HG03095 (cell line): ENCODE measurements around the gene C19orf38.
"Not testable (repeated sequence)": the region's sequence is repeated elsewhere in the genome, so short reads cannot be mapped to it uniquely, and the experiment has no call there.

Experiments
- ATAC-seq: cut with Tn5 transposase; IDR thresholded peaks from one replicate; pipeline ENCODE4 v1.9.1; 2021; ENCODE audit warnings: moderate library complexity; ENCODE audit not compliant: unreplicated experiment

The C19orf38 gene

GRCh38 chr19:10820173-10820572 is 28.0 kb upstream of the C19orf38 start:
- ATAC-seq: no peak

- no peak for ATAC-seq
Observed at GRCh38 chr19:10823690-10824089, 24.5 kb upstream of the C19orf38 start.

DNA sequence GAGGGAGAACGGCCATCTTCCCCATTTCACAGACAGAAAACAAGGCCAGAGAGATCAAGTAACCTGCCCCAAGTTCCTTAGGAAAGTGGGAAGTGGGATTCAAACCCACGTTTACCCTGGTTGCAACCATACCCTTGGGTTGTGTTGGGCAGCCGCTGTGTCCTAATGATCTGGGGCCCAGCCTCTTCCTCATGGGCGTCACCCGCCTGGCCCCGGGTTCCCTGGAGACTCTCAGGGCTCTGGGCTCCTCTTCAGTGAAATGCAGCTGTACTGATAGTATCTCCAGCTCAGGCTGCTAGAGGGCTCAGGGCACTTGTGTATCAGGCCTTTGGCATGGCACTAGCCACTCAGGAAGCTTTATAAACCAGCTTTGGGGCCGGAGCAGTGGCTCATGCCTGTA is 22.0 kb upstream of the C19orf38 start:
- no peak for ATAC-seq

DNA sequence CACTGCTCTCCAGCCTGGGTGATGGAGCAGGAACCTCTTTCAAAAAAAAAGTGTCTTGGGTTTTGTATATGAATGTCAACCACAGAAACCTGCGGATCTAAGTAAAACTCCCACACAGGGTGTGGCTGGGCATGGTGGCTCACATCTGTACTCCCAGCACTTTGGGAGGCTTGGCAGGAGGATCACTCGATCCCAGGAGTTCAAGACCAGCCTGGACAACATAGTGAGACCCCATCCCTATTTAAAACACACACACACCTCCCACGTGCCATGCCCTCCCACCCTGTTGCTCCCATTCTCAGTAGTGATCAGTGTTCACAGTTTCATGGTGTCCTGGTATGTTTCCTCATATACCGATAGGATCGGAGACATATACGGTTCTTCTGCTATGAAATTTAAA is 21.4 kb upstream of the C19orf38 start:
- ATAC-seq: no peak

DNA sequence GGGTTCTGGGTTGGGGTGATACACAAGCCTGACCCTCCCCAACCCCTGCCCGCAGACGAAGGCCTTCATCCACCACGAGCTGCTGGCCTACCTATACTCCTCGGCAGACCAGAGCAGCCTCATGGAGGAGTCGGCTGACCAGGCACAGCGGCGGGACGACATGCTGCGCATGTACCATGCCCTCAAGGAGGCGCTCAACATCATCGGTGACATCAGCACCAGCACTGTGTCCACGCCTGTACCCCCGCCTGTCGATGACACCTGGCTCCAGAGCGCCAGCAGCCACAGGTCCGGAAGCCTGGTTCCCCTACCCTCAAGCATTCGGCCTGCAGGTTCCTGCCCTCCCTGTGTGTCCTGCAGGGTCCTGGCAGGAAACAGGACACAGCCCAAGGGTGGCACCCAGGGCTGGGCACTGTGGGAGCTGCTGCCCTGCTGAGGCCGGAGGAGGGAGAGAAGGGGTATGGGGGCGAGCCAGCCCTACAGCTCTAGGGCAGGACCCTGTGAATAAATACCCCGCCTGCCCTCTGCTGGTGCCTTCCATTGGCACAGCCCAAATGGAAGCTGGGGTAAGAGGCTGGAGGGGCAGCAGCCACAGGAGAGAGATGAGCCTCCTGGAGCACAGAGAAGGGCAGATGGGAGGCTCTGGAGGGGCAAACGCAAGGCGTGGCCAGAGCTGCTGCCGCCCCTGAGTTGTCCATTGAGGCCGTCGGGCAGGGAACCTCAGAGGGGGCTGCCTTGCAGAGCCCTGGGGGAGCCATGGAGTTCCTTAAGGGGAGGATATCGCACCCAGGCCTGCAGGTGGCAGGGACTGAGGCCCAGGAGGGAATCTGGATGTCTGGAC is 19.0 kb upstream of the C19orf38 start:
- ATAC-seq: no peak

GRCh38 chr19:10829967-10830366 is 18.2 kb upstream of the C19orf38 start:
- ATAC-seq: no peak

GRCh38 chr19:10830370-10830769 is 17.8 kb upstream of the C19orf38 start:
- no peak for ATAC-seq

DNA sequence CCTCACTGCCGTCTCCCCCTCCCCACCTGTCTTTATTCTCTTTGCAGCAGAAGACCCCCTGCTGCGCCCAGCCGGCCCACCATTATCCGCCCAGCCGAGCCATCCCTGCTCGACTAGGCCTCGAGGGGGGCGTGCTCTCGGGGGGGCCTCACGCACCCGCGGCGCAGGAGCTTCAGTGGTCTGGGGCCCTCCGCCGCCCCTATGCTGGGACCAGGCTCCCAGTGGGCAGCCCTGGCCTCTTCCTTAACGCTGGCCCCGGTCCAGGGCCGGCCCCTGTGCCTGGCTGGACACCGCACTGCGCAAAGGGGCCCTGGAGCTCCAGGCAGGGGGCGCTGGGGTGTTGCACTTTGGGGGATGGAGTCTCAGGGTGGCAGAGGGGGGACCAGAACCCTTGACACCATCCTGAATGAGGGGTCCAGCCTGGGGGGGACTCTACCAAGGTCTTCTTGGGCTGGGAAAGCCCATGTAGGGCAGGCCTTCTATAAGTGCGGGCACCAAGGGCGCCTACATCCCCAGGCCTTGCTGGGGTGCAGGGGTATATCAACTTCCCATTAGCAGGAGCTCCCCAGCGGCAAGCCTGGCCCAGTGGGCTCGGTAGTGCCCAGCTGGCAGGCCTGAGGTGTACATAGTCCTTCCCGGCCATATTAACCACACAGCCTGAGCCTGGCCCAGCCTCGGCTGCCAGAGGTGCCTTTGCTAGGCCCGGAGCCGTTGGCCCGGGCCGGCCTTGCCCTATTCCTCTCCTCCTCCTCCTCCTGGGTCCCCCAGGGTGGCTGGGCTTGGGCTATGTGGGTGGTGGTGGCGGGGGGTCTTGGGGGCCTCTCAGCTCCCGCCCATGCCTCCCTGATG is 17.1 kb upstream of the C19orf38 start:
- no peak for ATAC-seq

DNA sequence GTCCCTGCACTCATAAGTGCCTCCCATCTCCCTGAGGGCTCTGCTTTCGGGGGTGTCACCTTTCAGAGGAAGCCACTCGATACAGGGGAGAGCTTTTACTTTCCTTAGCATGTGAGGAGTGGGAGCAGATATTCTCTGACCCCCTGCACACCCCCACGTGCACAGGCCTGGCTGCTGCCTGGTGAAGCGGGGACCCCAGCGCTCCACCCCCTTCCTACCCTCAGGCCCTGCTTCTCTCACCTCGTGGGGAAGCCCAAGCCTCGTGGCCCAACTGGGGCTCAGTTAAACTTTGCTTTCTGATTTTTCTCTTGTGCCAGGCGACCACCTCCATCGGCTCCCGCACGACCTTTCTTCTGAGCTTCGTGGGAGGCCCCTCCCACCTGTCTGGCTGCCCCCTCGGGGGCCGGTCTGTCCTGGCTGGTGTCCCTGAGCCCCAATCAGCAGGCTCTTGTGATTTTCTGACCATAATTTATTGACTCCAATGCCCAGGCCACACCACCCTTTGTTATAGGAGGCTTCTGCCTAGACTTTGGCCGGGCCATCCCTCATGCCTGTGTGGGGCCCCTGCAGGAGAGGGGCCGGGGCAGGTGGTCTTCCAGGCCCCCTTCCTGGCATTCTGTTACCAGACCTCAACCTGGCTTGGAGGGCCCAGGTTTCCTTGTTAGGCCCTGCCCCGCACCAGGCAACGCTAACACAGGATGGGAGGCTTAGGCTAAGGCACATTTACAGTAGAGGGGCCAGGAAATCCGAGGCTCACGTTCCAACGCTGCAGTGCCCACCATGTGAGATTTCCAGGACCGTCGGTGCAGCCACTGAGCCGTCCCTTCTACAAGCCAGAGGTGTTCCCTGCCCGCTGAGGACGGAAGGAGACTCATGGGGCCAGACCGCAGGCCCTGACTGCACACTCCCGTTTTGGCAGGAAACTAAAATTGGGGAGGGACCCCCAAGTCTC is 16.0 kb upstream of the C19orf38 start:
- ATAC-seq: no peak

- ATAC-seq: no peak
Observed at GRCh38 chr19:10832939-10833296, 15.3 kb upstream of the C19orf38 start.

DNA sequence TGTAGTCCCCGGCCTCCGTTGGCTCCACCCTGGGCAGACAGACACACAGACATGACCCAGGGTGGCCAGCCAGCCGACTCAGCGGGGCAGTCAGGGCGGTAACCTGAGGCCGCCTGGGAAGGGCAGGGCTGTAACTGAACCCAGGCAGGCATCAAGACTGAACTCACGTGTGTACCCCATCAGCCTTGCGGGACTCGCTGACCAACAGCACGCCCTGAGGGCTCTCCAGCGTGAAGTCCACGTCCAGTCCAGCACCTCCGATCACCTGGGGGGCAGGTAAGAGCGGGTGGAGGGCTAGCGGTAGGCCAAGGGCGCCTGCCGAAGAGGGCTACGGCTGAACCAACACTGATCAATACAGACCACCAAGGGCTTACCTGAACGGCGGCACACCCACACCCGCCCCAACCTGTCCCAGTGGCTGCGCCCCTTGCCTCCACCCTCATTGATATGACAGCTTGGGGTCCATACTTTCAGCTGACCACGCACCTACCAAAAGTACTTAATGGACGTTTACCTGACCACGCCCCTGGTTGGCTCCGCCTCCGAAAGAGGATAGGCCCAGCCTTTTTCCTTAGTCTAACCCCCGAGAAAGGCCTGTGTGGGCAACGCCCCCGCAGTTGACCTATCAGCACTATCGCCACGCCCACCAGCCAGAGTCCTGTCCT is 13.0 kb upstream of the C19orf38 start:
- ATAC-seq: no peak

DNA sequence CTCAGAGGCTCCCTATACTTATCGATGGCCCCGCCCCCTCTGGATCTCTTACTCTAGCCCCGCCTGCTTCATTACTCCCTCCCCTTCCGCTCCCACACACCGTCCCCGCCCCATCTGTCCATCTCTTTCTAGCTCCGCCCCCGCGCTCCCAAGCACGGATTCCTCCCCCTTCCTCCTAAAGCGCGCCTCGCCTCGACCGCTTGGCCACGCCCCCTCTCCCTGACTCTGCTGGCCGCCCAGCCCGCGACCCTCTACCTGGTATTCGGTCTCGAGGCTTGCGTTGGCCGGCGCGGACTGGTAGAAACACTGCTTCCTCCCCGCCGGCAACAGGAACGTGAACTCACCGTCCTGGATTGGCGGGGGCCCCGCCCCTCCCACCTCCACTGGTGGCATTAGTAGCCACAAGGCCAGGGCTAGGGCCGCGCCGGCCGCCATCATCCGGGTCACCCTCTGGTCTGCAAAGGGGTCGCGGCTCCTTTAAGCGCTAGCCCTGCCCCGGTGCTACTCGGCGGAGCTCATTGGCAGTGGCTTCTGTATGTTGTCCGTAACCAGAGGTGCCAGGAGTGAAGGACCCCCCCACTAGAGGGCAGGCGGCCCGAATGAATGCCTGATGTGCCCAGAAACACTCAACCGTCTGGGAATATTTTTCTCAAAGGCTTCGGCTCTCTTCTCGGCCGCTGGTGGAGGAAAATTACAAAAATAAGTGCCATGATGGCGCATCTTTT is 12.3 kb upstream of the C19orf38 start, which contains the start of gene TMED1:
TMED1 (minus strand) TSS at position 459 of the 725 bp plus-strand sequence; CDS start at position 438, 21 bp downstream.
- peak; percentile 69 for ATAC-seq

- ATAC-seq: no peak
Observed at GRCh38 chr19:10836479-10837330, 11.5 kb upstream of the C19orf38 start.

- ATAC-seq: not testable (repeated sequence)
Observed at GRCh38 chr19:10837649-10838048, 10.6 kb upstream of the C19orf38 start.

DNA sequence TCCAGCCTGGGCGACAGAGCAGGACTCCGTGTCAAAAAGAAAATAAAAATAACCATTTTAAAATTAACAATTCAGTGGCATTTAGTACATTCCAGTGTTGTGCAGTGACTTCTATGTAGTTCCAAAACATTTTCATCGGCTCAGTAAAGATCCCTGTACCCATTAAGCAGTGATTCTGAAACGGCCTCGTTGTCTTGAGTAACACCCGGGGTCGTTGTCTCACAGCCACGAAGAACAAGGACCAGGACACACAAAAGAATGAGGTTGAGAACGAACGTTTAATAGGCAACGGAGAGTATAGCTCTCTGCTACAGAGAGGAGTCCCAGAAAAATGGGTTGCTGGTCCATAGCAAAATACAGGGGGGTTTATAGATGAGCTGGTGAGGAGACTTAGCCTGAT is 9.8 kb upstream of the C19orf38 start:
- ATAC-seq: no peak

DNA sequence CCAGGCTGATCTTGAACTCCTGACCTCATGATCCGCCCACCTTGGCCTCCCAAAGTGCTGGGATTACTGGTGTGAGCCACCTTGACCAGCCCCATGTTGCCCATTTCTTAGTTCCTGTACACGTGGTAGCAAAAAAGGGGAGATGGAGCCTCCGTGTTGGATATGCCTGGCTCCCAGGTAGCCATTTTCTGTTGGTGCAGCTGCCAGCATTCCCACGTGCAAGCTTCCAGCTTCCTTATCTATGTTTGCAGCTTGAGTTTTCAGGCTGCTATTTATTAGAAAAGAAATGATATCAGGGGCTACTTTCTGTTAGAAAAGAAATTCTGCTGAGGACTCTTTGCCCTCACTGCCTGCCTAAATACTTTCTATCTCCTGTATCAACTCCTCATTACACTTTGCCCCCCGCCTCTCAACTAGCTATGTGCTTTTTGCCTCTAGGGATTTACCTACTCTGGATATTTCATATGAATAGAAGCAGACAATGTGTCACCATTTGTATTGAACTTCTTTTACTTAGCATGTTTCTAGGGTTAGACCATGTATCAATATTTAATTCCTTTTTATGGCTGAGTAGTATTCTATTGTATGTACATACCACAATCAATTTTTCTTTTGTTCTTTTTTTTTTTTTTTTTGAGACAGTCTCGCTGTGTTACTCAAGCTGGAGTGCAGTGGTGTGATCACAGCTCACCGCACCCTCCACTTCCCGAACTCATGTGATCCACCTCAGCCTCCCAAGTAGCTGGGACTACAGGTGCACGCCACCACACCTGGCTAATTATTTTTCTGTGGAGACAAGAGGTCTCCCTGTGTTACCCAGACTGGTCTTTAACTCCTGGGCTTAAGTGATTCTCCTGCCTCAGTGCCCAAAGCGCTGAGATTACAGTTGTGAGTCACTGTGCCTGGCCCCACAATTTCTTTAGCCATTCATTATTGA is 8.8 kb upstream of the C19orf38 start:
- no peak for ATAC-seq

- no peak for ATAC-seq
Observed at GRCh38 chr19:10842788-10843187, 5.4 kb upstream of the C19orf38 start.
